NK-92 (cell line): Measurements from ENCODE around the gene SPATA2.

Experiments used
- DNase-seq: peaks from one replicate; lab custom pipeline; 2025; ENCODE audit not compliant: unreplicated experiment; lab: John Stamatoyannopoulos, UW

SPATA2 gene

DNA sequence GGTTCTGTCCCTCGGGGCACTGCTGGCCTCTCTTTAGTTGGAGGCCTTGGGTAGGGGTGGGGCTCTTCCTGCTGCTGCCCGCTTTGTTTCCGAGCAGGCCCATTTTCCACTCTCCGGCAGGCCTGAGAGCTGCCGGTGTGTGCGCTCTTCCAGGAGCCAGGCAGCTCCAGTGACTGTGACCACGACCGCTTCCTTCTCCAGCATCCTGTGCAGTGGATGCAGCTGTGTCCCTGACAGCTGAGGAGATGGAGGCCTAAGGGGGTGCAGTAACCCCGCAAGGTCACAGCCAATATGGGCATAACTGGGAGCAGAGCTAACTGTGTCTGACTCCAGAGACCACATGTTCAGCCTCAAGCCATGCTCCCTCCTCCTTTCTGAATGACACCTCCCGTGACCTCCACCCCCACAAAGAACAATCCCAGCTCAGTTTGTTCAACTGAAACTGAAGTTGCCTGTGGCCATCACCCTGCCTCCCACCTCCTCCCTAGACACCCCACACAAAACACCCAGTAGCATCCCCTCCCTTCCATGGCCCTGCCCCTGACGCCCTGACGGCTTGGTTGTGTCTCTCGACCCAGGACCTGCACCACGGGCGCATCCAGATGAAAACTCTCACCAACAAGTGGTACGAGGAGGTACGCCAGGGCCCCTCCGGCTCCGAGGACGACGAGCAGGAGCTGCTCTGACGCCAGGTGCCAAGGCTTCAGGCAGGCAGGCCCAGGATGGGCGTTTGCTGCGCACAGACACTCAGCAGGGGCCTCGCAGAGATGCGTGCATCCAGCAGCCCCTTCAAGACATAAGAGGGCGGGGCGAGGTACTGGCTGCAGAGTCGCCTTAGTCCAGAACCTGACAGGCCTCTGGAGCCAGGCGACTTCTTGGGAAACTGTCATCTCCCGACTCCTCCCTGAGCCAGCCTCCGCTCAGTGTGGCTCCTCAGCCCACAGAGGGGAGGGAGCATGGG is 27.8 kb downstream of the SPATA2 start:
- no peak for DNase-seq

DNA sequence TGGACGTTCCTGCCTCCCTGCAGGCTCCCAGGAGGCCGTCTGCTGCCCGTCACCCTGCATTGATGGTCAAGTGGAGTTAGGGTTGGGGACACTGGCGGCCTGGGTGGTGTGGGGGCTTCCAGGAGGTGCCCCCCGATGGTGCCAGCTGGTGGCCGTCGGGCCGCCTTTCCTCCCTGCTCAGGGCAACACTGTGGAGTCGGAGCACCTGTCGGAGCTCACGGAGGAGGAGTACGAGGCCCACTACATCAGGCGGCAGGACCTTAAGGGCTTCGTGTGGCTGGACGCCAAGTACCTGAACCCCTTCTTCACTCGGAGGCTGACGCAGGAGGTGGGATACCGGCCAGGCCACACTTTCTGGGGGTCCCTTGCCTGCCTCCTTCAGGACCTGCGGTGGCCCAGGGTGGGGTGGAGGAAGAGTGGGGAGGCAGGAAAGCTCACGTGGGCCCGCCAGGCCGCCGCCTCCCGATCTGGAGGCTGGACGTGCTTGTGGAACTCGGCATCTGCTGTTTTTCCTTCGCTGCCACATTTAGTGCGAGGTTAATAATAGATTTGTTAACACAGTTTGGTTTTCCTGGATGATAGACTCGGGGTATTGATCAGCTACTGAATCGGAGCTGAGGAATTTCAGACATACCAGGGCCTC is 28.6 kb downstream of the SPATA2 start:
- DNase-seq = no peak

- DNase-seq = no peak
Measured at GRCh38 chr20:49885558-49886332, 29.6 kb downstream of the SPATA2 start.

GRCh38 chr20:49883246-49883802 is 32.0 kb downstream of the SPATA2 start:
- no peak for DNase-seq

DNA sequence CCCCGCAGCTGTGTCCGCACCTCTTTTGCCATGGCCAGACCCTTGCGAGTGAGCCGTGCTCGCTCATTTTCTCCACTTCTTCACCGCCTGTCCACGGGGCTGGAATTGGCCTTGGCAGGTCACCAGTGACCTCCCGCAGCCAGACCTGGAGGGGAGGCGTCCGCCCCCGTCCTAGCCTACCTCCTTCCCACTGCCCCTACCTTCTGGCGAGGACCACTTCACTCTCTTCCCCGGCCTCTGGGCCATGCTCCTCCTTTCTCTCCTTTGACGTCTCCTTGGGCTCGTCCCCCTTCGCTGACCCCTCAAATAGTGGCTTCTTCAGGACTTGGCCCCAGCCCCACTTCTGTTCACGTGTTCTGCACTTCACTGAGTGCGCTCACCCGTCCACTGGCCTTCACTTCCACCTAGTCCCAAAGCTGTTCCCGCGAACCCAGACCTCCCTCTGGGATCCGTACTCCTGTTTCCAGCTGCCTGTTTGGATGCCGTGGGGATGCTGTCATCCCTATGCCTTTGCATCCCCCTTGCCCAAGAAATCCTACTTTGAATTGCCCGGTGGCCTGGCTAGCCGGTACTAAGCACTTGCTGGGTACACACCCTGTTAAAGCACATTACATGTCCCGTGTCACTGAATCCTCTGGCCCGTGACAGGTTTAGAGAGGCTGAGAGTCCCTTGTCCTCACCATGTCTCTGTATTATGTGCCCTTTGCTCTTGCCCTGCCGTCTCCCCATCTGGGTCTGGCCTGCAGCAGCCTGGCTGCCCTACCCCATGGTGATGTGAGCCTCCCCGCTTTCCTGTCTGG is 33.0 kb downstream of the SPATA2 start:
- no peak for DNase-seq

DNA sequence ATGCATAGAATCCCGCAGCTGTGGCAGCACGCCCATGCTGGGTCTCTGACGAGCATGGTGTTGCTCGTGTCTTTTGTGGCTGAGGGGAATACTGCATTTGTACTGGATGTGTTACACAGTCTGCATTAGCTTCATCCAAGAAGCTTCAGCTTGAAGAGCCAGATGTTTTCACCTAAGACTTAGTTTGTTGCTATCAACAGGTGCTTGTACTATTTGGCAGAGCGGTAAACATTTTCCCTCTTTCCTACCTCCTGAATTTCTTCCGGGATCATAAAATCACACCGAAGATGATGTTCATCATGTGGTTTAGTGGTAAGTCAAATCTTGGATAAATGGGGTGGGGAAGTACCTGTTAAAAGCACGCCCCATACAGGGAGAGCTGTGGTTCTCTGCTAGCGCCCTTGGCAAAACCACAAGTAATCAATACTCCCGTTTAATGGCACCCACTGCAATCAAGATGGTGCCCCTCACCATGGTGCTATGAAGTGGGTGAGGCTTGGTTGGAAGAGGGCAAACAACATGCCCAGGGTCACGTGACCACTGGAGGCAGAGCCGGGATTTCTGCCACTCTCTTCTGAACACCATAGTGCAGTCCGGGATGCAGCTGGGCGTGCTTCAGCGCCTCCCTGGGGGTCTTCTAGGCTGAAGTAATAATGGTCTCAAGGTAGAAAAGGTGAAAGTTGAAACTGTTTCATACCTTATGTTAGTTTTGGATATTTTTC is 34.4 kb downstream of the SPATA2 start:
- no peak for DNase-seq

DNA sequence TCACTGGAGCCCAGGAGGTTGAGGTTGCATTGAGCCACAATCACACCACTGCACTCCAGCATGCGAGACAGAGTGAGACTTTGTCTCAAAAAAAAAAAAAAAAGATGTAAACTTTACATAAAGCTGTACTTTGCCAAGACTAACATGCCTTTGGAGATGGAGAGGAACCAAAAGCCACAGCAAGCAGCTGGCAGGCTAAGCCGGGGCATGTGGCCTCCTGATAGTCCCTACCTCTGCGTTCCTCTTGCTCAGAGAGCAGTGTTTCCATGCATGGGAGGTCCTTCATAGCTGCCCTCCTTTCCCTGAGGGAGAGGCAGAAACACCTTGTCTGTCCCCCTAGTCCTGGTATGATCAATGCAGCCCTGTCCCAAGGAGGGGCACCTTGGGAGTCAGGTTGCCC is 35.2 kb downstream of the SPATA2 start:
- no peak for DNase-seq

- DNase-seq = no peak
Measured at GRCh38 chr20:49878977-49879376, 36.4 kb downstream of the SPATA2 start.

DNA sequence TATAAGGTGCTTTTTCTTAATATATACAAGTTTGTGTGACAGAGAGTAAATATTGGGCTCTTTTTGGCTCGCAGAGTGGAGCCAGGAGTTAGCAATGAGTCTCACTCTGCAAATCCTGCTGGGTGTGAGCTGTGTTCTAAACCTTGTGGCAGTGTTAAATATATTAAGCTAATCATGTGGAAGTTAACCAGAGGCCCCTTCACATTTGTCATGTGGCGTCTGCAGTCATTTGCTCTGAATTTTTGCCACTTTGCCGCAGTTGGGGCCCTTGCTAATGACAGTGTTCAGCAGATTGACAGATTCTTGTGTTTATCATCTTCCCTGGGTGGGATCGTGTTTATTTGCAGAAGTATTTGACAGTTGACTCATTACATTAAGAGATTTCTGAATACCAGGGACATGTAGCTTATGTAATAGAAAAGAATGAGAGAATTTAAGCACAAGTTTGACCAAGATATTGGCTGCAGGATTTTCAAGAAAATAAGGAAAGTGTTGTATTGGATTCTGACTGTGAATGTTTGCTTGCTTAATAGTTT is 37.9 kb downstream of the SPATA2 start:
- DNase-seq = no peak

GRCh38 chr20:49874696-49875095 is 40.6 kb downstream of the SPATA2 start:
- DNase-seq = no peak

- DNase-seq = no peak
Measured at GRCh38 chr20:49872056-49872455, 43.3 kb downstream of the SPATA2 start.

- no peak for DNase-seq
Measured at GRCh38 chr20:49871391-49871948, 43.9 kb downstream of the SPATA2 start.

- DNase-seq = no peak
Measured at GRCh38 chr20:49870261-49870660, 45.1 kb downstream of the SPATA2 start.

DNA sequence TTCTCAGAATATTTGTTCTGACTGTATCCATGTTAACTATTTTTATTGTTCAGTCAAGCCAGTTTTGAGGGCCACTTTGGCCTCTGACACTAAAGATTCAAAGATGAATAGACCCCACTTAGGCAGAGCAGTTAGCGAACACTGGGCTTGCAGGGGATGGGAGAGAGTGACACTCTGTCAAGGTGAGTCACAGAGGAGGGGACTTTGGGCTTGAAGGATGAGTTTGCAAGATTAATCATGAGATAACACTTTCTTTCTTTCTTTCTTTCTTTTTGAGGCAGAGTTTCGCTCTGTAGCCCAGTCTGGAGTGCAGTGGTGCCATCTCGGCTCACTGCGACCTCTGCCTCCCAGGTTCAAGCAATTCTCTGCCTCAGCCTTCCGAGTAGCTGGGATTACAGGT is 46.4 kb downstream of the SPATA2 start:
- no peak for DNase-seq

GRCh38 chr20:49868538-49868937 is 46.8 kb downstream of the SPATA2 start:
- no peak for DNase-seq

DNA sequence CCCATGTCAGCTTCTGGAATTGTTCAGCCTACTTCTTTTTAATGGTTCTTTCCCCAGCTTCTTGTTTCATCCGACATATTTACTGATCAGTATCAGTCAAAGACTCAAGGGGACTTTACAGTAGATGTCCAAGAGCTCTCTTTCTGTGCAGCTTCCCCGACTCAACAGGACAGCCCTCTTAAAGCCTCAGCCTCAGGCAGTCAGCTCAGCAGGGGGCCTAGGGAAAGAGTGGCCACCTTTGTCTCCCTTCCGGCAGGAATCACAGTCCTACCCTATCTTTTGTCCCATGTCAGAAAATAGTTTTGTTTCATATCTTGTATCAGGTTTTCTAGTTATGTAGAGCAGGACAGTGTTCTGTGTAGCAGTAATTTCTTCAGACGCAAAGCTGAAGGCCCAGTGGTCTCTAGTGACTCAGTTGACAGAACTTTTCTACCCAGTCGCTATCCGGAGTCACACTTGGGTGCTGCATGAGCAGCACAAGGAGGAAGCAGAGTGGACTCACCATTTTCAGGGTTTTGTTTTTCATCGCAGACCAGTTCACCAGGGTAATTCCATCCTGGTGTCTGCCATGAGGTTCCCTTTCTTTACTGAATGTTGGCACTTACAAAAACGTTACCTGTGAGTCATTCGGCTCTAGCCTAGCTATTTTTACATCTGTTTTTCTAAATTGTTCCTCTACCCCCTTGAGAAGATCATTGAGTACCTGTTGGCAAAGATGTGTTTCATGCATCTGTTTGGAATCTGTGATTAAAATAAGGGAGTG is 47.7 kb downstream of the SPATA2 start:
- DNase-seq = no peak

GRCh38 chr20:49866051-49866450 is 49.3 kb downstream of the SPATA2 start:
- DNase-seq = no peak

GRCh38 chr20:49865559-49865958 is 49.8 kb downstream of the SPATA2 start:
- no peak for DNase-seq

- no peak for DNase-seq
Measured at GRCh38 chr20:49863666-49864065, 51.7 kb downstream of the SPATA2 start.
